HL-60 (cell line): ENCODE data around the gene RPS6KL1.

ENCODE experiments used
- DNase-seq, 2 experiments: peaks; one replicate each; pipeline ENCODE4 v3.0.0-alpha.2; 2010 to 2020; ENCODE audit warnings: low read depth in 1 of 2, low spot score in 1 of 2
- H3K27ac ChIP-seq: fragments of 250-450 bp; sonication (Bioruptor Pico); replicated peaks from 2 replicates; pipeline ENCODE4 v1.5.1; 2020; ENCODE audit warnings: mild to moderate bottlenecking, moderate library complexity
- H3K27me3 ChIP-seq: fragments of 250-450 bp; sonication (Bioruptor Pico); 2 replicates; pipeline ENCODE4 v1.5.1; 2021; ENCODE audit warnings: mild to moderate bottlenecking, moderate library complexity; ENCODE audit not compliant: insufficient read depth, poor library complexity, severe bottlenecking
- H3K4me3 ChIP-seq: replicated peaks from 2 replicates; pipeline ENCODE4 v1.5.1; 2011; ENCODE audit warnings: mild to moderate bottlenecking, control low read depth, low read length; ENCODE audit not compliant: insufficient read depth
- CTCF ChIP-seq: IDR thresholded peaks from one replicate; pipeline ENCODE4 v1.5.1; 2011; ENCODE audit warnings: low read length, control low read depth, inconsistent platforms; ENCODE audit not compliant: insufficient read depth
- GABPA ChIP-seq: IDR thresholded peaks from 2 replicates; pipeline ENCODE4 v1.6.1; 2012; ENCODE audit warnings: low read depth
- POLR2AphosphoS5 ChIP-seq: IDR thresholded peaks from 2 replicates; pipeline ENCODE4 v1.6.1; 2012; ENCODE audit warnings: low read depth
- REST ChIP-seq: IDR thresholded peaks from 2 replicates; pipeline ENCODE4 v1.6.1; 2012; ENCODE audit warnings: low read depth; ENCODE audit not compliant: insufficient replicate concordance
- SPI1 ChIP-seq: IDR thresholded peaks from 2 replicates; pipeline ENCODE4 v1.6.1; 2012; ENCODE audit warnings: low read depth, mild to moderate bottlenecking, borderline replicate concordance

Gene RPS6KL1

GRCh38 chr14:74897642-74898041 lies 25.4 kb downstream of the RPS6KL1 start:
- no peak for TF ChIP-seq POLR2AphosphoS5
- TF ChIP-seq GABPA = no peak
- TF ChIP-seq CTCF = no peak
- TF ChIP-seq REST = no peak
- no peak for TF ChIP-seq SPI1
- Histone ChIP-seq H3K27me3 (no peaks in the 10 kb centered on the region), H3K27ac (no peak overlapping the region), H3K4me3 (no peak overlapping the region)
- DNase-seq = no peak

GRCh38 chr14:74896400-74896799 lies 26.7 kb downstream of the RPS6KL1 start:
- no peak for DNase-seq
- no peak overlapping the region for H3K27ac ChIP-seq

More at GRCh38 chr14:74896400-74896799, 26.7 kb downstream of the RPS6KL1 start:
- TF ChIP-seq POLR2AphosphoS5 (no peak), CTCF (no peak), GABPA (no peak), REST (no peak), SPI1 (no peak)
- Histone ChIP-seq H3K4me3 (no peak overlapping the region), H3K27me3 (no peaks in the 10 kb centered on the region)
